Right kidney (tissue), 1 donor: ENCODE measurements around the gene CHST15.
"Not testable (repeated sequence)": the region's sequence is repeated elsewhere in the genome, so short reads cannot be mapped to it uniquely, and the experiment has no call there.

Source experiments
- DNase-seq: peaks from one replicate; pipeline ENCODE4 v3.0.0-alpha.2; 2016

CHST15 gene

DNA sequence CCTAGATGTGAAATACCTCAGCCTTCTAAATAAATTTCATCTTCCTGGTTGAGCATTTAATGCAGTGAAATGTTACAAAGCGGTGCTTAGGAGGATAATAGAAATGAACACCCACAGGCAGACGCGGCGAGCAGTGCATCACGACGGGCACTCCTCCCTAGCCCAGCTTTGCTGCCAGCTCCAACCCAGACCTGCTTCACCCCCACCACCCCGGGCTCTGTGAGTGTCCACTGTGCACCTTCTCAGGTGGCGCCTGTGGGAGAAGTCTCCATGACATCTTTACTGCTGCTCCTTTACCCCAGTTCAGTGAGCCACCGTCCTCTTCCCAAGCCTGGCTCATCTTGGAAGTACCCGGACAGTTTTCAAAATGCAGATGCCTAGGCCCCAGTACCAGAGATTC is 5.2 kb upstream of the CHST15 start:
- no peak for DNase-seq

DNA sequence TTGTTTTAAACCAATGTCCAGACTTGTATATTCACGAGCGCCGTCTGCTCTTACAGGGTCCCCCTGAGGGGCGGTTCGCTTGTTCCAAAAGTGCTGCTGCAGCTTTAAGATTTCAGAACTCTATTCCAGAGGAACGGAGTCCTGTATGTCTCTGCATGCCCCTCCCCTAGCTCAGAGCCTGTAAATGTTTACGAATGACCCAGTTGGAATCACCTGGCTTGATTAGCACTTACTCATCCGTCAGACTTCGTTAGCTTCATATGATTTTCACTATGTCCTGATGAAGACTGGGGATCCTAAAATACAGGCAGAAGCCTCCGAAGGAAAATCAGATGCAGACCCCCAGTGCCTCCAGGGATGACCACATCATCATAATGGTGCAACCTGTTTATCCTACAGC is 4.5 kb upstream of the CHST15 start:
- no peak for DNase-seq

DNA sequence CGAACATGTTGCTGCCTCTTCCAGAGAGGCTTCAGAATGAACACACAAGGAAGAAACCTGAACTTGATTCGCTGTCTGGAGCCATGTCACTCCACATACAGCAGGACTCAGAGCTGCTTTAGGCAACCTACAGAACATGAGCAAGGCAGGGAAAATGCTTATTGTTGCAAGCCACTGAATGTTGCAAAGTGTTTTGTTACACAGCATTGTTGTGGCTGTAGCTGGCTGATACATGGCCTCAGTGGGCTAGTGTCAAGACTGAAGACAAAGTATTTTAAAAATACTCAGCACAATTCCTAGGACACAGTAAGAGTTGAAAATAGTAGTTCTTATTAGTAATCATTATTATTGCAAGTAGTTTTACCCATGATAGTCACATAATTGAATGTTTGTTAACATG is 3.1 kb upstream of the CHST15 start:
- DNase-seq = no peak

DNA sequence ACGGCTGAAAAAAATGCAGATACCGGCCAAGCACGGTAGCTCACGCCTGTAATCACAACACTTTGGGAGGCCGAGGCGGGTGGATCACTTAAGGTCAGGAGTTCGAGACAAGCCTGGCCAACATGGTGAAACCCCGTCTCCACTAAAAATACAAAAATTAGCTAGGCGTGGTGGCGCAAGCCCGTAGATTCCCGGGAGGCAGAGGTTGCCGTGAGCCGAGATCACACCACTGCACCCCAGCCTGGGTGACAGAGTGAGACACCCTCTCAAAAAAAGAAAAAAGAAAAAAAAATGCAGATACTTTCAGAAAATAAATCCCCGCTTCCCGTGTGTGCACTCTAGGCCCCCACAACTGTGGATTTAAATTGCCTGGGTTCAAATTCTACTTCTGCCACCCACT is 2.4 kb upstream of the CHST15 start:
- DNase-seq = not testable (repeated sequence)

DNA sequence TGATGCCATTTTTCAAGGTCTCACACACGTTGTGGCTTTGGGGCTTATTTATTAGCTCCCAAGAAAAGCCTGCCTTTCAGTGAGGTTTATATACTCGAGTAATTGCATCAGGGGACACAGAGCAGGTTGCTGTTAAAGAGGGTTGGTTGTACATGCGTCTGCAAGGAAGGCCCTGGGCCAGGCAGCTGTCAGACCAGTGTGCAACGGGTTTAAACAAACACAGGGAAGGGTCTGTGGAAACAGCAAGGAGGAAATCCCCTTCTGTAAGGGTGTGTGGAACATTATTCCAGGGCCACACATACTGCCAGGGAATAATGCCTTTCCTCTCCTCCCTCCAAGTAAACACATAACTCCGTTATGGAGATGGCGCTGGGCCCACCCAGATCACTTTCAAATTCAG is 1.7 kb upstream of the CHST15 start:
- no peak for DNase-seq

DNA sequence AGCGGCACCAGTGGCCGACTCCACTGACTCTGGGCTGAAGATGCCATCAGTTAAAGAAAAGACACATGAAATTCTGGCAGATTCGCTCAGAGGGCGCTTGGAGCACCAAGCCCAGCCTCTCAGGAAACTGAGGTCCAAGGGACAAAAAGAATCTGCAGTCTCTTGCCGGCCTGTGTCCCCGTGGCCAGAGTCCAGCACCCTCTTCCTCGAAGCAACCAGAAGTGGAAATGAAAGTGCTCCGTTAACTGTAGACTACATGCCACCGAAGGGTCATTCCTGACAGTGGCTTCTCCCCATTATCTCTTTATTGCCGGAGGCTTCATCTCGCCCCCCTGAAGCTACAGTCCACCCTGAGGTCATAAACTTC is 1.0 kb upstream of the CHST15 start:
- DNase-seq = no peak

DNA sequence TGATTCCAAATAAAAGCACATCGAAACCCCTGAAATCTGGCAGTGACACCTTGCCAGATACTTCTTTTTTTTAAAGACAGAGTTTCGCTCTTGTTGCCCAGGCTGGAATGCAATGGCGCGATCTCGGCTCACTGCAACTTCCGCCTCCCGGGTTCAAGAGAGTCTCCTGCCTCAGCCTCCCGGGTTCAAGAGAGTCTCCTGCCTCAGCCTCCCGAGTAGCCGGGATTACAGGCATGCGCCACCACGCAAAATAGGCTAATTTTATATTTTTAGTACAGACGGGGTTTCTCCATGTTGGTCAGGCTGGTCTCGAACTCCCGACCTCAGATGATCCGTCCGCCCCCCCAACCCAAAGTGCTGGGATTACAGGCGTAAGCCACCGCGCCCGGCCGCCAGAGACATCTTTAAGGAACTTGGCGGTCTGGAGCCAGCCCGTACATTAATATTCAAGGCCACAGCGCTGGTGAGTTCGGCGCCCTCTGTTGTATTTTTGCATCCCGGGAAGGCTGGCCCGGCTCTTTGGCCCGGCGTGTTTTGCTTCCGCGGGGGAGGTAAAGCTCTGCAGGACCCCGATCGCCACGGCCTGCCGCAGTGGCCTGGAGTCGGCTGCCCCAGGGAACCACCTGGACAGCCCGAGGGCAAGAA is 498 bp upstream of the CHST15 start:
- DNase-seq = peak; percentile 57

DNA sequence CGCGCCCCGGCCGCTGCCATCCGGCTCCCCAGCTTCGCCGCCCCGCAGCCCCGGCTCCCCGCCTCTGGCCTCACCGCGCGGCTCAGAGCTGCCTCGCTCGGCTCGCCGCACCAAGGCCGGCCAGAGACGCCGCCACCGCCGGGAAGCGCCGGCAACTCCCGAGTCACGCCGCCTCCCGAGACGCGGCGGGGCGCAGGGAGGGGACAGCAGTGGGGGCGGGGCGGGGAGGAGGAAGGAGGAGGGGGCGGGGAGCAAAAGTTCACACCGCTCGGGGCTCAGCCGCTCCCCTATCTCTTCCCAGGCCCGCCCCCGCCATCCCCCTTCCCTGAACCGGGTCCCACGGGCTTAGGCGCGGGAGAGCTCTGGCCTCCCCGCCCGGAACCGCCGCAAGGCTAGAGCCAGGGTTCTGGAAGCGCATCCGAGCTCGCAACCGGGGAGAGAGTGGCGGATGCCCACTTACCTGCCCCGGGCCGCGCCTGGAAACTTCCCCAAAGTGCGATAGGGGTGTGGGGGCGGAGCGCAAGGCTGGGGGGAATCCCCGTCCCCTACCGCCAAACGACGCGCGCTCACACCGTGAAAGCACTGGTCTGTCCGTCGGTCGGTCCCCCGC is 1.0 kb downstream of the CHST15 start:
- DNase-seq = no peak

DNA sequence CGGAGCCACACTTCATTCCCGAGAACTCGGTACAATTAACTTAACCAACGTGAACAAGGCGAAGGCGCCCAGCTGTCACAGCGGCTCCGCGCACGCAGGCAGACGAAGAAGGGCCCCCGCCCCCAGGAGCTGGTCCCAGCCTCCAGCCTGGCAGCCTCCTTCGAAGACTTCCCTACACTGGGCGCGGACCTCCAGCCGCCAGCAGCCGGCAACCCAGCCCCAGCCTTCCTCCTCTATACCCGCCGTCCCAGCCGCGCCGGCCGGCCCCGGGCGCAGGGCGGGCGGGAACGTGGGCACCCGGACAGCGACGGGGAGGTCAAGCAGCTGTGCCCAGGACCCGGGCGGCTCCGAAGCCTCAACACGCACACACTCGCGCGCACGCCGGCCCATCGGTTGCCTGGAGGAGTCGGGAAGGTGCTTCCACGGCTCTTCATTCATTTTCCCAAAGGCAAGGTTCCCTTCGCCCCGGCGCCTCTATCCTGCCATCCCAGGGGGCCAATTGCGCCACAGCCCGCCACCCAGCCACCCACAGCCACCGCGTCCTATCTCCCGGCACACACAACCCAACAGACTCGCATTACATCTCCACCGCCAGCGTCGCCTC is 1.6 kb downstream of the CHST15 start:
- peak; percentile 77 for DNase-seq

DNA sequence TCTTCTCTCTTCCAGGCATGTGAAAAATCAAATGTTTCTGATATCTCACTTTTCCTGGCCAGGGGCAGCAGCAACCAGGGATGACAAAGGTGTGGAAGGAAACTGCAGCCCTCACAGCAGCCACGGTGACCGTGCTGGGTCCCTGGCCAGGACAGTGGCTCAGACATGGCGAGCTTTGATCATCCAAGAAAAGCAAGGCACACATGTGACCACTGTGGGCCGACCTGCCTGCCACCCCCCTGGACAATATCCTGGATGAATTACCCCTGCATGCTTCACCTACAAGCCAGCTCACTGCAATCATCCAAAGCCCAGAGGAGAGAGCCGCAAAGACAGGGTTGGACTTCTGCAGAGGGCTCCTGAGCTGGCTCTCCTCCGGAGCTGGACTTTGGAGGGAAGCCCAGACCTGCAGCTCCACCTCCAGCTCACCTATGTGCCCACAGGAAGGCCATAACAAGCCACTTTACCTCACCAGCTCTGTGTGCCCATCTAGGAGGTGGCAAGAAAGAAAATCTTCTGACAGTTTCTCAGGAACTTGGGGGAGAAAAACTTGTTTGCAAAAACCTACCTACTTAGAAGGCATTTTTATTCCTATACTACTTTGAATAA is 2.7 kb downstream of the CHST15 start:
- no peak for DNase-seq

DNA sequence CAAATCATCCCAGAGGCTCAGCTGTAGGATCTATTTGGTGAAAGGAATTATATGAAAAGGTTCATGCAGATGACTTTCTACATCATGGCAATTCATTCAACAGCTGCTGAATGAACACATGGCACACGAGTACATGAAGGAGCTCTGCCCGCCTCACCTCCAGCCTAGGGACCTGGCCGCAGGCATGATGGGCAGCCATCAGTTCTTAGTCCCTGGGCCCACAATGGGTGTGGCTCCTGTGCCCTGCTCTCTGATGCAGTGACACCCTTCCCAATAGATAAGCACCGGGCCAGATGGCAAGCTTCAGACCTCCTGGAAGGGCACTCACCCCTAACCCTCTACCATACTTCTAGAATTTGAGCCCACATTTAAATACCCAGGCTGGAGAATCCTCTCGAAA is 3.5 kb downstream of the CHST15 start:
- DNase-seq = no peak

DNA sequence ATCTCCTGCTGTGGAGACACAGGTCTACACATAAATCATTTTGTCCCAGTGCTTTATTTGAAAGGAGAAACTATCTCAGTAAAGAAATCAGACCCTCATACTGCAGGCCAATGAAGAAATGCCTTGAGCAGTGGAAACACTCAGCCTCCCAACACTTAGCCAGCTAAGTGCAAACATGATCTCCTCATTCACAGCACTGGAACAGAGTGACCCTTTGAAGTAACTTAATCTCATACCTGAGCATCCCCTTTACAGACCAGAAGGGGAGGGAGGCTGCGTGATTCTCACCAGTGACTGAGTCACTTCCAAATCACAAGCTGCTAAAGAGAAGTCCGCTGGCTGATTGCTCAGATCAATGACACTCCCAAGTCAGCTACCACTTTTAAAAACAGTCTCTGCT is 4.5 kb downstream of the CHST15 start:
- no peak for DNase-seq

DNA sequence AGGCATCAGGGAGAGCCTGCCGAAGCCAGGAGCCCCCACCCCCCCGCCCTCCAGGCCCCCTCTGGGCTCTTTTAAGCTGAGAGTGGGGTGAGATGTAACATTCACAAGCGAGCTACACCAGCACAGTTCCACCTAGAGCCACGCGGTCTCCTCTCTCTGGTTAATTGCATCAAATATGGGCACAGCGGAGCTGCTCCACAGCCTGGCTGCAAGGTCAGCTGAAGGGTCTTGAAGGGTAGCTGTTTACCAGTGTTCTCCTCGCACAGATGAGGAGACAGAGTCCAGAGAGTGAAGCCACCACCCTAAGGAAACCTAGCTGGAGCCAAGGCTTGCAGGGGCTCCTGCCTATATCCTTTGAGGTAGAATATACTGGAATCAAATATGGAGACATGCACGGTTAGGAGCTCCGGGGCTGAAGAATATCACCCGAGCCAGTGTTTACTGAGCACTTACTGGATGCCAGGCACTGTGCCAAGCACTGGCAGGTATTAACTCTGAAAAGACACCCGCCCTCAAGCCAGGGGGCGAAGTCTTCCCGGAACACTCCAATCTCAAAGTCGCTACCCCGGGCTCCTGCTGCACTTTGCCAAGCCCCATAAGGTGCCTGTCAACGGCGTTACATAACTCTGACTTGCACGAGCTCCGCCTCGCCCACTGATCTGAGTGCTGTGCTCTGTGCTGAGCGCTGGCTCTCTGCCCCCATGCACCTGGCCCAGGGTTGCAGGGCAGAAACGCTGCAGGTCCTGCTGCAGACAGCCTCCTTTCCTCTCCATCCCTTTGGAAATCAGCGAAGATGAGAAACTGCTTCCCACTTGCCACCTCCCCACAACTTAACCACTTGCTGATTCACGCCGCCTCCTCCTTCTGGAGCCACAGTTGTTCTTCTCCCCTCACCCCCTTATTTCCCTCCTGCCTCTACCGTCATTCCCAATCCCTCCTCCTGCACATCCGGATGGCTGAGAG is 5.4 kb downstream of the CHST15 start:
- DNase-seq = no peak

DNA sequence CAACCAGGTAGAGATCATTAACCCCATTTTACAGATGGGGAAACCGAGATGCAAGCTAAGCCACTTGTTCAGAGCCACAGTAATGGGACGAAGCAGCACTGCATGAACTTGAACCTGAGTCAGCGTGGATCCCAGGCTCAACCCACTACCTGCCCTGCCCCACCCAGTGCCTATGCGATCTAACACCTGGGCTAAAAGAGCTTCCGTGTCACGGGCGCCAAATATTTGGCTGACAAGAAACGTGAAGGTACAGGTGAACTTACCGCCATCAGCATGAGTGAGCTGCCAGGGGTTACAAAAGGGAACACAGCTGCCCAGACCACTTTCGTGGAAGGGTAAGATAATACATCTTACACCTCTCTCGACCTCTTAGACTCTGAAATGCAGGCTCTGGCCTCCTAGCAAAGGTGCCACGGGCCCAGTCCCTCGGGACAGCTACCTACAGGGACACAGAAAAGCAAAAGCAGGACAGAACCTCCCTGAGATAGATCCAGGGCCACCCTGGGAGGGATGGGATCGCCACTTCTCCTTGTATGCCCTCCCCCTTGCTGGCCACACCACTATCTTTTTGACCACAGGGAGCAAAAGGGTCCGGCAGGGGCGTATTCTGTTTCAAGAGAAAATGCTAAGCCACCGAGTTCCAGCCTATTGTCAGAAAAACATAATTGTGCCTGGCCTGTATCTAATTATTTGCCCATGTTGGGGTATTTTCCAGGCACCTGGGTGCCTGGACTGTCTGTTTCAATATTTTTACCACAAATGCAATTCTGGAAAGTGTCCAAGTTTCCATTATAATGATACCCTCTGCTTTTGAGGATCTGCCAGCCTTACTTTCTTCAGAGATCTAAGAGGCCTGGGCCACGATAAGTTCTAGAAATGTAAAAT is 6.4 kb downstream of the CHST15 start:
- no peak for DNase-seq

DNA sequence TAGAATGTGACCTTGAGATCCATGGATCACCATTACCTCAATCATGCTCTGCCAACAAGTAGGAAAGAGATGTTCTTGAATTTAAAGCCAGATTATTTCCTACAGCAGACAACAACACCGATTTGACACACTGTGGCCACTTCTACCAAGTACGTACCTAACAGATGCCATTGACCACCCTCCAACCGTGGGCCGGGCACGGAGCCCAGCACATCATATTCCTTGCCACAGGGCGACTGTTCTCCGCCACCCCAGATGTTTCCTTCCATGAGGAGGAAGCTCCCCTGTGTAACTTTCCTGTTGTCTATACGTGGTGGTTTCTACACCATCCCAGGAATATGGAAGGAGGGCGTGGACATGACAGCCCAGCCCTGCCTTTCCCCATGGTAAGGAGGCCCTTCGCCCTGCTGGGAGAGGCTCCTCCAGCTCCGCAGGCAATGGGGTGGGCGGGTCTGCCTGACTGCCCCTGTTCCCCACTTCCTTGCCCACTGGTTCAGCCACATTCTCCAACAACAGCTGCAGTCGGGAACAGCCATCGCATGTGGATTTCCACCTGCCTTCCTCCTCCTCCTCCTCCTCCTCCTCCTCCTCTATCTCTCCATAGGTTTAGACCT is 7.2 kb downstream of the CHST15 start:
- no peak for DNase-seq

DNA sequence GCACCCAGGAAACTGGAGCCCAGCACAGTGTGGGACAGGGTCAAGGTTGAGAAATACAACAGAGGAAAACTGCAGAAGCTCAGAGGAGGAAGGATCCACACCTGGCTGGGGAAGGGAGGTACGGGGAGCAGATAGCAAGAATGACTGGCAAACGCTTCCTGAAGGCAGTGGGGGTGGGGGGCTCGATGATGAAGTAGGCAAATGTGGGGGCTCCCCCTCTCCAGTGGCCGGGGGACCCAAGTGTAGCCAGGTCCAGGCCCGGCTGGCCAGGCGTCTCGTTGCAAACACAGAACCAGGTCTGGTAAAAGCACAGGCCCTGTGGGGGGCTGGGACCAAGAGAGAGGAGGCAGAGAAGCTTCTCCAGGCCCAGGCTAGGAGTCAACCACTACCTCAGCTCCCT is 7.7 kb downstream of the CHST15 start:
- no peak for DNase-seq

DNA sequence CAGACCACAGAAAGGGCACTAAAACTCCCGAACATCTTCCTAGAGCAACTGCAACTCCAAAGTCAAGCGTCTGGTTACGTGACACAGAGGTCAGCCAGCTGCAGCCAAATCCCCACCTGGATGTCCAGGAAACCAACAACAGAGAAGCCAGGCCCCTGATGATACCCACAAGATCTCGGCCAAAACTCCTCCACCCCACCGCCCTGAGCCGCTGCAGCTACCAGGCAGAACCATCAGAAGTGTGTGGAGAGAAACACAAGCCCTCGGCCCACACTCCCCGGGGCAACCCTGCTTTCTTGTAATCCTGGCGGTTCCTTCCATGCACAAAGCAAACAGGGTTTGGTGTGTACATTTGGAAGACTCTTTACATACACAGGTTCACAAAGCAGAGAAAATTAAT is 8.7 kb downstream of the CHST15 start:
- no peak for DNase-seq

DNA sequence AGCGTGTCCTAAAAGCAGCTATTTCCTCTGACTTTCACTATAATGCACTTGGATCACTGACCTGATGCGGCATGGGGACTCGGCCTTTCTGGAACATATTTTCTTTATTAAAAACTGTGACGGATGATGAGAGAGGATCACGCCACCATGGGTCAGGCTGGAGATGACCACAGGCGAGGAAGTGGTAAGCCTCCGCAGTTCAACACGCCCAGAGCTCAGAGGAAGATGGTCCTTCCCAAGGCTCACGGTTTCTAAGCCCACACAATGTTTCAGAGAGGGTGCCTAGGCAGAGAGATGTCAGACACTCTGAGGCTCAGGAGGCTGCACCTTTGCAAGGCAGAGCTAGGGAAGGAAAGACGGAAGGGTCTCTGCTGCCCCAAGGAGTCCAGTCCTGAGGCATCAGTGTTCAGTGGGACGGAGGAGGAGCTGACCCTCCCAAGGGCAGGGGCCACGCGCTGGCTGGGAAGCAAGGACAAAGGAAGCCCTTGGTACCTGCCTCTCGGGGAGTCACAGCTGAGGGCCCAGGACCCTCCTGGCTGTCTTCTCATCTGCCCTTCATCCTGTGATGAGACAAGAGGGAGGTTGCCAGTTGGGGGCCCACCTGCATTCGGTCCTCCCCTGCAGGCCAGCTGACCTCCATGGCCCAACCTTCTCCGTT is 9.5 kb downstream of the CHST15 start:
- DNase-seq = no peak

DNA sequence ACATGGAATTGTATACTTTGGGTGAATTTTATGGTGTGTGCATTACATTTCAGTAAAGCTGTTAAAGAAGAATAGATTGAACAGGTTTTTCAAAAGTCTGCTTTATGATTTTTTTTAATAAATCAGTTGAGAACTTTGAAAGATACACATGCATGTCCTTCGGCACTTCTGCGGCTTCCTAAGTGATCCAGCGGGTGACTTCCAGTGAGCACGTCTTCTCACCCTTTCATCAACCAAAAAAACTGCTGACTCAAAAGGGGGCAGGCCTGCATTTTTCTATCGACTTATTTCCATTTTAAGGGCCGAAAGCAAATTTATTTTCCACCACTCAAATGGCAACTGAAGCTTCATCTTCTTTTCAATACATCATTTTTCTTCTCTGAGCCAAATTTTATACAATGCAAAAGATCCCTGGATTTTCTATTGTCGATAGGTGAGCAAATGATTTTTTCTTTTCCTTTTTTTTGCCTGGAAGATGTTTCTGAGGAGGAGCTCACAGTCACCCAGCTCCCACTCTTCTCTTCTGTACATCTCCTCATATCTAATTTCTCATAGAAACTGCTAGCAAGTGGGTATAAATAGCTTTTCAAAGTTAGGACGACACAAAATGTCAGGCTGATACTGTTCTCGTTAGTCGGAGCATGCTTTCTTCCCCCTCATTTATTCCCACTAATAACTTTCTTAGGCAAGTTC is 10.2 kb downstream of the CHST15 start:
- DNase-seq = no peak

DNA sequence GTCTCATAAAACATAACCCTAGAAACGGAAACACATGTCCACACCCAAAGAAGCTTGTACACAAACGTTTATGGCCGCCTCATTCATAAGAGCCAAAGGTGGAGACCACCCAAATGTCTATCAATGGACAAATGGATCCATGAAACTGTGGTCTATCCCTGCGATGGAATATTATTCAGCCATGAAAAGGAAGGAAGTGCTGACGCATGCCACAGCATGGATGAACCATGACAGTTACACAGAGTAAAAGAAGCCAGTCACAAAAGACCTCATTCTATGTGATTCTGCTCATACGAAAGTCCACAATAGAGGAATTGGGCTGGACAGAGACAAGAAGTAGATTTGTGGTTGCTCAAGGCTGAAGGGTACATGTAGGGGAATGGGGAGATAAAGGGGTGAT is 10.8 kb downstream of the CHST15 start:
- DNase-seq = no peak
